GM18867 (cell line): ENCODE measurements around the gene NRL.
A peak's percentile ranks its signal among the peaks of the same experiment; 100 is the strongest.

Experiments used
- ATAC-seq: cut with Tn5 transposase; IDR thresholded peaks from one replicate; pipeline ENCODE4 v1.9.1; 2021; ENCODE audit warnings: mild to moderate bottlenecking, moderate library complexity; ENCODE audit not compliant: unreplicated experiment

Gene NRL

DNA sequence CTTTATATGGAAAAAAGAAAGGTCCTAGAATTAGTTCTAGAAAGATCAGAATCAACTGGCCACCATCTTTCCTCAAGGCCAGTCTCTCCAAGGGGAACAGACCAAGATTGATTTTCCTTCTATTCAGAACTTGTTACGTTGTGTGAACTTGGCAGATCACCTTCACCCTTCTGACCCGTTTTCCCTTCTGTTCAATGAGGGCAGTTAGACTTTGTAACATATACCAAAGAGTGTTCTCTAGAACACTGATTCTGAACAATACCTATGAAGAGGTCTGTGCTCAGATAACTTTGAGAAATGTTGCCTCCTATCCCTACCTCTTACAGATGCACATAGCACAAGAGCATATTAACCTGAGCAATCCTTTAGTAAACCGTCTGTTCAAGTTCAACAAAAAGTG, 31.3 kb downstream of the NRL start:
- no peak for ATAC-seq

DNA sequence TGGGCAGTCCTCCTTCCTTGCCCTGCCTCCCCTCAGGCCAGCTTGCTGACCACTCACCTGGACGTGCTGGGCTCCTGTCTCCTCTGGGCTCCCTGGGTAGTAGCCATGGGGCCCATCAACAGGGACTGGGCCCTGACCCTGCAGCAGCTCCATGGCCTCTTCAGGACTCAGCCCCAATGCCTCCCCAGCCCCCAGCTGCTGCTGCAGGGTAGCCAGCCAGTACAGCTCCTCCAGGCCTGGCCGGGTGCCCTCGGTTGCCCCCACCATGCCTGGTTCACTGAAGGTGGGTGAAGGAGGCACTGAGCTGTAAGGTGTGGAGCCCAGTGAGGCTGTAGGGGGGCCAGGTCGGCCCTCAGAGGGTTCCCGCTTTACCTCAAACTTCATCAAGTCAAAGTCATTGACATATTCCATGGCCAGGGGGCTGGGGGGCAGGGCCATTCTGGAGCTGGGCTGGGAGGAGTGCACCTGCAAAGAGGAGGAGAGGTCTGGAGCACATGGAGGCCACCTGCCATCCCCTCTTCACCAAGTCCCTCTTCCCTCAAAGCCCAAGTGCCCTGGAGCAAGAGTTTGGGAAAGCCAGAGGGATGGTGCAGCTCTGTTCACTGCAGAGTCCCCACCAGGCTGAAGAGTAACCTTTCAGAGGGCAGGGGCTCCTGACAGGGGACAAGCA, 32.2 kb downstream of the NRL start:
- no peak for ATAC-seq

DNA sequence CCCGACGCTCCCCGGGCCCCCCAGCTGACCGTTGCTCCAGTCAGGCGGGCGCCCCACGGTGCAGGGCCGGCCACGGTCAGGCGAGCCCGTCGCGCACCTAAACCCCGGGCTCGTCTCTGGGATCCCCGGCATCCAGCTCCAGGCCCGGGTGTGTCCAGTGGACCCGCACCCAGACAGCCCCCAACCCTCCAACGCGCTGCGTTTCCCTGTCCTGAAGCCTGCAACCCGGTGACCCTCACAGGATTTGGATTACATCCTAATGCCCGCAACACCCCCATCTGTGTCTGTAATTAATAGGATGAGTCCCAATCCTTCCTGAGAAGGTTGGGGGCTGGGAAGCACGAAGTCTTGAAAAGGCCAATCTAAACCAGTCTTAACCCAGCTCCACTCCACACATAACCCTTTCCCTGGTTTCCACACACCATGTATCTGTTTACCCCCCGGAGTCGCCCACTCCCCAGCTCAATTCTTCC, 33.0 kb downstream of the NRL start:
- no peak for ATAC-seq

DNA sequence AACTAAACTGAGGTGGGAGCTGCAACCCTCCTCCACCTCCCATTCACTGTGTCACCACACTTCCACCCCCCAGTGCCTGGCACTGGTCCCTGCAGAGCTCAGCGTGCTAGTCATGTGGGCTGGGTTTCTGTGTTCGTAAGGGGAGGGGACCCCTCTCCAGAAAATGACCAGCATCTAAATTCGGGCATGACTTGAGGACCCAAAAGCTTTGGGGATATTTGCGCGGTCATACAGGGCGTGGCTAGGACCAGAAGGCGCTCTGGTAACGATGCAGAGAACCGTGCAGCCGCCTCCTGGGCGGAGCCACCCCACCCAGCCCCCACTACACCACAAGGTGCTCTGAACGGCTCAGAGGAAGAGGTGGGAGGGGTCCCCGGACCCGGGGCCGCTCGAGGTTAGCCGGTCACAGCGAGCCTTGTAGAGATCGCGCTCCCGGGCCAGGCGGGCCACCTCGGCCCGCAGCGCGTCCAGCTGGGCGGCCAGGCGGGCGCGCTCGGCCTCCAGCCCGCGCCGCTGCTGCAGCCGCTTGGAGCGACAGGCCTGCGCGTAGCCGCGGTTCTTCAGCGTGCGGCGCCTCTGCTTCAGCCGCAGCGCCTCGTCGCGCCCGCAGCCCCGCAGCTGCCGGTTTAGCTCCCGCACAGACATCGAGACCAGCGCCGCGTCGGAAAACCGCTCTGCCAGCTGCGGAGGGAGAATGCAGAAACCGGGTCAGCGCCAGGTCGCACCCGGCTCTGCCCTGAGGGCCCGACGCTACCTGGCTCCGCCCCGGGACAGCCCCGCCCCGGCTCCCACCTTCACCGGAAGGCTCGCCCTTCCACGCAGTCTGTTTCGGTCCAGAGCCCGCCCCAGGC, 33.6 kb downstream of the NRL start:
- peak; percentile 90 for ATAC-seq

DNA sequence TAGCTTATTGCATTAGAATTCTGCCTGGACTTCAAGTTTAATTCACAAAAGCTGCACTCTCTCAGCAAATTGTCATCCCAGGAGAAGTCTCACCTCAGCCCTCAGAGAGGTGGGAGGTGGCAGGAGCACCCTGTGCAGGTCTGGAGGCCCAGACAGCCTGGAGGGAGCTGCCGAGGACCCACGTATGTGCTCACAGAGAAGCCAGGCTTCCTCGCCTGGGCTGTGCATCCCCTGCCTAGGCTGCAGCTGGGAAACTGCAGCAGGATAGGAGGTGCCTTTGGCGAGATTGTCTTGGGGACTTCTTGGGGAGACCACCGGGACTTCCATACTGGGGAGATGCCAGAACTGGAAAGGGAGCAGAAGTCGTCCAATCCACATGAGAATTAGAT, 34.6 kb downstream of the NRL start:
- no peak for ATAC-seq

DNA sequence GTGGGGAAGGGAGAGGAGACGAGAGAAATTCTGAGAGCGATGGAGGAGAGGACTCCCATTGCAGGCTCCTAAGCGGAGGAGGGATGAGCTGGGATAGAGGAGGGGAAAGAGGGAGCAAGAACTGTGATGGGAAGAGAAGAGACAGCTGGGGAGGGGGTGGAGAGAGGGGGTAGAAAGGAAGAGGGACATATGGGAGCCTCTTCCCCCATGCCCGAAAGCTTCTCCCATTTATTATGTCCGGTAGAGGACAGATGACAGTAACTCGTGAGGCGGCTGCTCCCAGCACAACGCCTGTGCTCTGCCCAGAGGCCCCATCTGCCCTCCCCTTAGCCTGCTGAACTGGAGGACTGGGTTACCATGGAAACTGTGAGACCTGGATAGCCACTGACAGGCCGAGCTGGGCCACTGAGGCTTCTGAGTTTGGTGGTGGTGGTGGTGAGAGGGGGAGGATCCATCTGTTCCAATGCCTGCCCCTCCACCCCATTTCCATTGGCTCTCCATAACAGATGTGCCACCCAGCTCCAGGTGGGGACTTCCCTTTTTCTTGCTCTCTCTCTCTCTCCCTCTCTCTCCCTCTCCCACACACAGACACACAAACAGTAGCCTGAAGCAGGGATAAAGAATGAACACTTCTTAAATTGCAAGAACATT, 35.1 kb downstream of the NRL start:
- ATAC-seq: no peak

DNA sequence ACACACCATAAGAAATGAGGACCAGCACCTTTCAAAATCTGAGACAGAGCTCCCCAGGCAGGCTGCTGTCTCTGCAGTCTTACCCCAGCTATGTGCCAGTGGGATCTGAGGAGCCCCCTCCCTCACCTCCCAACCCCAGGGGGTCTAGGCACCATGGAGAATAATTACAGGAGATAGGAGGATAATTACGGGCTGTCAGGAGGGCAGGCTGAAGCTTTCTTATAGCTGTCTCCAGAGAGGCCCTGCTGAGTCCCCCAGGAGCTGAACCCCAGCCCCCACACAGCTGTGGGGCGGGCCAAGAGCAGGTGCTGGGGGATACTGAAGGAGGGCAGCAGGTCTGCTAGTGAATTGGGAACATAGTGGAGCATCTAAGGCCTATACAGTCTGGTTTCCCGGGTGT, 36.6 kb downstream of the NRL start:
- ATAC-seq: no peak

DNA sequence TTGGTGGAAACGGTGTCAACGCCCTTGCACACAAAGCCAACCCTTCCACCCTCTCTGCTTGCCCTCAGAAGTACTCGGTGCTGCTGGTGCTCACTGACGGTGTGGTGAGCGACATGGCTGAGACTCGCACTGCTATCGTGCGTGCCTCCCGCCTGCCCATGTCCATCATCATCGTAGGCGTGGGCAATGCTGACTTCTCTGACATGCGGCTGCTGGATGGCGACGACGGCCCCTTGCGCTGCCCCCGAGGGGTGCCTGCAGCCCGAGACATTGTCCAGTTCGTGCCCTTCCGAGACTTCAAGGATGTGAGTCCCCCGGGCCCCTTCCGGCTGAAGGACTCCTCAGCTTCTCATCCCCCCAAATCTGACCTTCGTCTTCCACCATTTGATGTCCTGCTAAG, 37.7 kb downstream of the NRL start:
- no peak for ATAC-seq

DNA sequence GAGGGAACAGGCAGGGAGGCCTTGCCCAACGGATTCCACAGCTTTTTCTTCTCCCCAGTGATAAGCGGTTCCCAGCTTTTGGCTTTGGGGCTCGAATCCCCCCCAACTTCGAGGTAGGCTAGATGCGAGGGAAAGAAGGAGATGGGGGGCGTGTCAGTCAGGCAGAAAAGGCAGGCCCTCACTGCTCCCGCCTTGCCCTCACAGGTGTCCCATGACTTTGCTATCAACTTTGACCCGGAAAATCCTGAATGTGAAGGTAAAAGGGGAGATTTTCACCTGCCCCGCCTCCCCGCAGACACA, 38.5 kb downstream of the NRL start:
- no peak for ATAC-seq

DNA sequence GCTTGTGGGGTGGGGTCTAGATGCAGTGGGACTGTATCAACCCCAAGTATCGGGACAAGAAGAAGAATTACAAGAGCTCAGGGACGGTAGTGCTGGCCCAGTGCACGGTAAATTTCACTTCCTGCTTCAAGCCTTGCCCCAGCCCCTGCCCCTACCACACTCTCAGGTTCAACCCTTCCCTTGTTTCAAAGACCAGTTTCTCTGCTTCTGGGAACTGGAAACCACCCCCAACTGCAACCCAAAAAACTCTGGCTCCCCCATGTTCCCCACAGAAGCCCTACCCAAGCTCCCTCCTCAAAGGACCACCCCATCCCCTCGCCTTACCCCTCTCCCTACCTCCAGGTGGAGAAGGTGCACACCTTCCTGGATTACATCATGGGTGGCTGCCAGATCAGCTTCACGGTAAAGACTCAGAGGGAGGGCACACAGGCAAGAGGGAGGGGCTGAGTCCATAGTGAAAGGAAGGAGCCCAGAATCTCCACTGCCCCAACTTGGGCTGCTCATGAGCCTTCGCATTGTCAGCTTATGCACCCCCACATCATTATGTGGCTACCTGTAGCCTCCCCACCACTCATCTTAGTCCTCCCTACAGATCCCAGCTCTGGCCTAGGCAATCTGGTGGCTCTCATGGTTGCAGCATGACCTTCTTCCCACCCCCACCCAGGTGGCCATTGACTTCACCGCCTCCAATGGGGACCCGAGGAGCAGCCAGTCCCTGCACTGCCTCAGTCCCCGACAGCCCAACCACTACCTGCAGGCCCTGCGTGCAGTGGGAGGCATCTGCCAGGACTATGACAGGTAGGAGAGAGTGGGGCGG, 39.1 kb downstream of the NRL start:
- no peak for ATAC-seq

DNA sequence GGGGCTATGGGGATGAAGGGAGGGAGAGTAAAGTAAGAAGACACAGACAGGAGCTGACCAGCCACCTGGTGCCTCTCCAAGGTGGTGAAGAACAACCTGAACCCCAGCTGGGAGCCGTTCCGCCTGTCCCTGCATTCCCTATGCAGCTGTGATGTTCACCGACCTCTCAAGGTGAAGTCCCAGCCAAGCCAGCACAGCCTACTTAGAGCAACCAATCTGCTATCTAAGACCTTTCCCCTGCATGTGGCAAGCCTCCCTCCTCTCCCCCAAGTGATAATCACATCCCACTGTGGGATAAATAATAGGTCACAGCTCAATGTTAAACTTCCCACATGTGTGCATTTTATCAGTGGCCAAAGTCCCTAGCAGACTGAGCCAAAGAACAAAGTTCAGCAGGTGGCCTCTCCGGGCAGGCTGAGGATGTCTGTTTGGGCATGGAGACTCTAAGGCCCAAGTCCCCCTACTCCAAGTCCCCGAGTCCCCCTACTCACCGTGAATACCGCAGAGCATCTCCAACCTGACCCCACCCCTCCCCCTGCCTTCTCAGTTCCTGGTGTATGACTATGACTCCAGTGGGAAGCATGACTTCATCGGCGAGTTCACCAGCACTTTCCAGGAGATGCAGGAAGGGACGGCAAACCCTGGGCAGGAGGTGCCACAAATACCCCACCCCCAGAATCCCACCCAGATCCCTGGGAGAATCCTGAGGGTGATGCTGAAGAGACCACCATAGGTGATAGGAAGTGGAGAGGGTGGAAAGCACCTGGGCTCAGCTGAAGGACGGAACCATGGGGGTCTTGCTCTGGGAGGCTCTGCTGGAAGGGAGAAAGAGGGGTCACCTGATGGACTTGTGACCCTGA, 39.9 kb downstream of the NRL start:
- ATAC-seq: no peak

DNA sequence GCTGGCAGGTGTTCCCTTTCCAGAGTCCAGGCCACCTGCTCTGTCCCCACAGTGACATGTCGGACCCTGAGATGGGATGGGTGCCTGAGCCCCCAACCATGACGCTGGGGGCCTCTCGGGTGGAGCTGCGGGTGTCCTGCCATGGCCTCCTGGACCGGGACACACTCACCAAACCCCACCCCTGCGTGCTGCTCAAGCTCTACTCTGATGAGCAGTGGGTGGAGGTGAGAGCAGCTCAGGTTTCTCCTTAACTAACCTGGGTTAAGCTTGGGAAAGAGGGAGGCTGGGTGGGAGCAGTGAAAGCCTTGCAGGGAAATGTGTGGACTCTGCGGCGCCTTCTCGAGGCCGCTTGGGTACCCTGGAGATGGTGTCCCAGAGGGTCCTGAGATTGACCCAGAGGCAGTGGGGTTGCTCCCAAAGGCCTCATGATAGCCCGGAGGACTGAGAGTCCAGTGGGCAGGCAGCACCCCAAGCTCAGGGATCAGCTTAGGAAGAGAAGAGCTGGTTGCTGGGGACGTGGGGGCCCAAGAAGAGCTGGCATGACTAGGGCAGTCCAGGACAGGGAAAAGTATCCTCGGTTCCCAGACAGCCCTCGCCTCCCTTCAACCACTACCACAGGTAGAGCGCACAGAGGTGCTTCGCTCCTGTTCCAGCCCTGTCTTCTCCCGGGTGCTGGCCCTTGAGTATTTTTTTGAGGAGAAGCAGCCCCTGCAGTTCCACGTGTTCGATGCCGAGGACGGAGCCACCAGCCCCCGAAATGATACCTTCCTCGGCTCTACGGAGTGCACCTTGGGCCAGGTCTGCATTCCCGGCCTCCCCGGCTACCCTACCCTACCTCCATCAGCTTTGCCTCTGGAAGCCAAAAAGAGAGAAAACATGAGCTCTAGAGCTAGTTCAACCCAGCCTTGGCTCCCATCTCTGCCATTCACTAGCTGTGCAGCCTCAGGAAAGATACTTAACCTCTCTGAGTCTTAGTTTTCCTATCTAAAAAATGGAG, 41.6 kb downstream of the NRL start:
- ATAC-seq: no peak

DNA sequence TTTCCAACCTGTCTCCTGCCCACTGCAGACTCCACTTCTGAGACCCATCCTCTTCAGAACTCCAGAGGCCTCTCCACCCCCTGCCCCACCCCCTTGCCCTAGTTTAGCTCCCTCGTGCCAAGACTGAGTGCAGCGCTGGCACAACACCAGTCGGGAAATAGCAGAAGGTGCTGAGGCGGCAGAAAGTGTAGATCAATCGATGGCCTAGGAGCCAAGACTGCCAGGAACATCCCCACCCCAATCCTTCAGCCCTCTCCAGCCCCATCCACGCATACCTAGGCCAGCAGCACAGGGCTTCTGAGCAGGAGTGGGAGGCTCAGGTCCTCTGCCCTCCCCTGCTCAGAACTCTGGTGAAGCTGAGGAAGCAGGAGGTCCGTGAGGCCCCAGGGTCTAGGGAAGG, 42.3 kb downstream of the NRL start:
- no peak for ATAC-seq

DNA sequence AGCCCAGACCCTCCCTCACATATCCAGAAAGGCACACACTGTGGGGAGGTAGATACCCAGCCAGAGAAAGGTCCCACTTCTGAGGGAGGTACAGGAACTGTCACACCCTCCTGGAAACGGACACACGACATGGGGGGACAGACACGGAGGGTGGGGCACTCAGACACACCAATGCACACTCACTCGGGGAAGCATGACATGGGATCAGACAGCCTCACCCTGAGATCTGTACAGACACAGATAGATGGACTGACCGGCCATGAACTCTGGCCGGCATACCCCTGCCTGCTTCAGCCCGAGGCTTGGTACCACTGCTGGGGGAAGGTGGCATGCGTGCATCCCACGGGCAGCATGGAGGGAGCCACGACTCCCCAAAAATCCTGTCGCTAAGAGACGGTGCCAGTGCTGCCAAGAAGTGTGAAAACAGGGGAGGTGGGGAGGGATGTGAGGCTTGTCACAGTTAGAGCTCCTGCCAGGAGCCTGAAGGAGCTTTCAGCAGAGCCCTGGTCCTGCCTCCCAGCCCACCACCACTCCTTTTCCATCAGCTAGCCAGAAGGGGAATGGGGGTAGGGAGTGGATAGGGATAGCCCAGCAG, 42.8 kb downstream of the NRL start:
- ATAC-seq: no peak

DNA sequence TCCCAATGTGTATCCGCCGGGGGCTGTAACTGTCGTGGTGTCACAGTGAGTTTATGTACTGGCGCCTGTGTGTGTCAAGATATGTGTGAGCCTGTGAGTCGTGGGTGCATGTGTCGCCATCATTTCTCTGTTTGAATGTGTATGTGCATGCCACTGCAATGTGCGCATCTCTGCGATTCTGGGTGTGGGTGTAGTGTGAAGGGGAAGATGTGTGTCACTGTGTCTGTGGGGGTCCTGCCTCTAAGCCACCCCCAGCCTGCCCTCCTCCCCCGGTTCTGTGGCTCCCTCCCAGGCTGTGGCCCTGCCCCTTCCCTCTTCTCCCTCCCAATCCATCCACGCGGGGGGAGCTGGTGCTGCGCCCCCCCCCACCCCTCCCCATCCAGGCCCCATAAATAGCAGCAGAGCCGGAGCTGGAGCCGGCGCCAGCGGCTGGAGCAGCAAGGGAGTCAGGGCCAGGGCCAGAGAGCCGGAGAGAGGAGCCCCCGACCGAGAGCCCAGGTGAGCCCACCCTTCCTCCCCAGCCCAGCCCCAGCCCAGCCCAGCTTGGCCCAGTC, 43.5 kb downstream of the NRL start, which contains the start of gene CPNE6:
CPNE6 (plus strand) TSS at position 419 of the 554 bp plus-strand sequence. CDS start 1,375 bp downstream, outside the sequence.
- ATAC-seq: no peak

DNA sequence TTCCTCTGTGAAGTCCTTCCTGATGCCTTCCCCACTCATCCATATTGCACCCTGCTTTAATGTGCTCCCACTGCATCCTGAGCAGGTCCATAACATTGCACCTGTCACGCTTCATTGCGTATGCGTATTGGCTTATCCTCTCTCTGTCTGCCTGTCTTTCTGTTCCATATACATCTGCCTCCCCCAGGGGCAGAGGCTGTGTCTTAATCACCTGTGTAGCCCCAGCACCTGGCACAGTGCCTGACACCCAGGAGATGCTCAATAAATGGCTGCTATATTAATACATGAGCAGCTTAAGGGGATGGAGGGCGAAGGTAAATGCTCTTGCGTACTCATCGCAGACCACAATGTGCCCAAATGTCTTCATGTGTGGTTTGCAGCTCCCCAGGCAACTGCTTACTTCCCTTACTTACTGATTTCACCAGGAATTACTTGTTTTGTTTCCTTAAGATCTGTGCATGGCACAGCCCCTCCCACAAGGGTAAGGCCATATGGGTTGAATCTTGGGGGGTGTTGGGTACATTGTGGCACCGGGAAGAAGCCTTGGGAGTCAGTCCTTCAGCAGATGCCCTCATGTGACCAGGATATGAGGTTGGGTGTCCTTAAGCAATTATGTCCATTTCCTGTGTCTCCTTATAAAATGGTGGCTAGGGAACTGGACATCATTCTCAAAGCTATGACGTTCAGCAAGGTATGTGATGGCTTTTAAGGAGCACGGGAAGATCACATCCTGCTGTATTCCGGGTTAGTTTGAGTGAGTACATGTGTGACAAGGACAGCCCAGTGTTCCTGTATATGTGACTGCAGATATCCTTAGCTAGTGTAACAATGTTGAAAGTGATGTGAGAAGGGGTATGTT, 44.2 kb downstream of the NRL start:
- ATAC-seq: no peak

DNA sequence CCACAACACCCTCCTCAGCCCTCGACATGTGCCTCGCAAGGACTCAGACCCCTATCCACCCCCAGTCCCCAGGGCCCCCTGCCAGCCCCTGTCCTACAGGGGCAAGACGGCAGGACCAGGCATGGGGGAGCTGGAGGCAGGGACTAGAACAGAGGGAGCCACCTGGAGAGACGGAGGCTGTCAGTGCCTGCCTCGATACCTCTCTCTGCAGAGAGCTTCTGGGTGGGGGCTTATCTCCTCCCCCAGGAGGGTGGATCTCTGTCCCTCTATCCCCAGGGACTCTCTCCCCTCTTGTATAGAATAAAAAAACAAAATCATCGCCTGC, 45.4 kb downstream of the NRL start:
- ATAC-seq: no peak
